ENCODE measurements around the gene ADRB1. TPM values are rescaled to one million over a fixed set of nuclear protein-coding genes. Genes with fewer than 3 reads are reported as not detected.

ADRB1 gene
- total RNA-seq, 6 donors from 2014 or later, result 18.9 to 37.2 (median 26.8) TPM

DNA sequence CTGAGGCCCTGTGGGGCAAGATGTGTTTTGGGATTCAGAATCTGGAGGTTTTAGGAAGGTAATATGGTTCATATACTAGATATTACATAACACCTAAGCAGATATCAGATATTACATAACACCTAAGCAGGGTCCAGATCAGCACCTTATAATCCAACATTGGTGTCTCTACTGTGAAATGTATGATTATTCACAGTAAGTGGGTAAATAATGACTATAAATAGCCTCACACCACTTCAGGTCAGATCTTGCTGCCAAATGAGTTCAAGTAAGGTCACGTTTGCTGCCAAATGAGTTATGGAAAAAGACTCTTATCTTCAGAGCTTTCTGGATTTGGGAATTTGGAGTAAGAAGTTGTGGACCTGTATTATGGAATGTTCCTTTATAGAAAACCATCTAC is 14.6 kb downstream of the ADRB1 start:
- H3K4me1 ChIP-seq, result peaks cover 11 to 21% (median 14%) of the 10 kb centered on the region in 4 donors
- H3K9me3 ChIP-seq, result no peaks in the 10 kb centered on the region
- DNase-seq (no peak), ATAC-seq (ENCODE audit: low FRiP score in 2 of 2) (no peak)
- H3K27ac ChIP-seq, result no peak overlapping the region
- no peak overlapping the region for H3K4me3 ChIP-seq
- no peaks in the 10 kb centered on the region for H3K27me3 ChIP-seq
- WGBS, 2 donors, result 42 to 56% methylated on average over 1 of the region's 1 CpG
- H3K36me3 ChIP-seq, result no peaks in the 10 kb centered on the region
- TF ChIP-seq, protein P1, sequence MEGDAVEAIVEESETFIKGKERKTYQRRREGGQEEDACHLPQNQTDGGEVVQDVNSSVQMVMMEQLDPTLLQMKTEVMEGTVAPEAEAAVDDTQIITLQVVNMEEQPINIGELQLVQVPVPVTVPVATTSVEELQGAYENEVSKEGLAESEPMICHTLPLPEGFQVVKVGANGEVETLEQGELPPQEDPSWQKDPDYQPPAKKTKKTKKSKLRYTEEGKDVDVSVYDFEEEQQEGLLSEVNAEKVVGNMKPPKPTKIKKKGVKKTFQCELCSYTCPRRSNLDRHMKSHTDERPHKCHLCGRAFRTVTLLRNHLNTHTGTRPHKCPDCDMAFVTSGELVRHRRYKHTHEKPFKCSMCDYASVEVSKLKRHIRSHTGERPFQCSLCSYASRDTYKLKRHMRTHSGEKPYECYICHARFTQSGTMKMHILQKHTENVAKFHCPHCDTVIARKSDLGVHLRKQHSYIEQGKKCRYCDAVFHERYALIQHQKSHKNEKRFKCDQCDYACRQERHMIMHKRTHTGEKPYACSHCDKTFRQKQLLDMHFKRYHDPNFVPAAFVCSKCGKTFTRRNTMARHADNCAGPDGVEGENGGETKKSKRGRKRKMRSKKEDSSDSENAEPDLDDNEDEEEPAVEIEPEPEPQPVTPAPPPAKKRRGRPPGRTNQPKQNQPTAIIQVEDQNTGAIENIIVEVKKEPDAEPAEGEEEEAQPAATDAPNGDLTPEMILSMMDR (IDR thresholded peaks at IDR 0.05), result no peak
- no peak for TF ChIP-seq POLR2AphosphoS5 (IDR thresholded peaks at IDR 0.05)
- peak in 1 of 4 donors; percentile 44 for TF ChIP-seq EP300 (IDR thresholded peaks at IDR 0.05)
- TF ChIP-seq POLR2A (IDR thresholded peaks at IDR 0.05), result no peak

DNA sequence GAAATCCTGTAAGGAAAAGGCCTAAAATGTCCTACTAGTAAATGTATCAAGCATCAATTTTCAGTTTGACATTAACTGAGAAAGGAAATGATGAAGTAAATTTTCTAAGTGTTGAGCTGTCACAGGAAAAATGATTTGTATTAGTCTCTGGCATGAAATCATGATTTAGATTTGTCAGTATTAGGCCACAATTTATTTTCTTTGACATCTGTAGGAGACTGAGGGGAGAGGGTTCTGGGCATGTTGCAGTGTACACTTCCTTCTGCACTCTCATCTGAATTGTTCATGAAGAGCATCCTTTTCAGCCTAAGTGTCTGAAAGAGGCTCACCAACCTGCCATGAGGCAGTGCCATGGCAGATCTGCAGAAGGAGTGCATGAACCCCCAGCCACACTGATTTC is 15.9 kb downstream of the ADRB1 start:
- peaks cover 11 to 31% (median 21%) of the 10 kb centered on the region in 4 donors for H3K4me1 ChIP-seq
- H3K9me3 ChIP-seq, result no peaks in the 10 kb centered on the region
- ATAC-seq (ENCODE audit: low FRiP score in 2 of 2), result no peak
- no peak for DNase-seq
- H3K4me3 ChIP-seq, result no peak overlapping the region
- no peaks in the 10 kb centered on the region for H3K27me3 ChIP-seq
- no peak for TF ChIP-seq EP300 (IDR thresholded peaks at IDR 0.05)
- no peak for TF ChIP-seq POLR2A (IDR thresholded peaks at IDR 0.05)
- TF ChIP-seq, protein P1 (IDR thresholded peaks at IDR 0.05), result no peak
- no peak for TF ChIP-seq POLR2AphosphoS5 (IDR thresholded peaks at IDR 0.05)
- H3K27ac ChIP-seq, result no peak overlapping the region
- no peaks in the 10 kb centered on the region for H3K36me3 ChIP-seq

DNA sequence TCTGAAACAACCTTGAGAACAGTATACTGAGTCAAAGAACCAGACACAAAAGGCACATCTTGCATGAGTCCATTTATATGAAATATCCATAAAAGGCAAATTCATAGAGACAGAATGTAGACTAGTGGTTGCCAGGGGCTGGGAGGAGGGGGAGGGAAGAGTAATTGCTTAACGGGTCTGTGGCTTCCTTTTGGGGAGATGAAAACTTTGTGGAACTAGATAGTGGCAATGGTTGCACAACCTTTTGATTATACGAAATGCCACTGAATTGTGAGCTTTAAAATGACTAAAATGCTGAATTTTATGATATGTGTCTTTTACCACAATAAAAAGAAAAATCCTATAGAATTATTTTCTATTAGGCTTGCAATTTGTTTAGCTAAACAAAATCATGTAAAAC is 16.8 kb downstream of the ADRB1 start:
- Histone ChIP-seq H3K36me3 (no peaks in the 10 kb centered on the region), H3K27me3 (no peaks in the 10 kb centered on the region), H3K27ac (no peak overlapping the region), H3K4me3 (no peak overlapping the region), H3K9me3 (no peaks in the 10 kb centered on the region), H3K4me1 (peaks cover 18 to 33% (median 27%) of the 10 kb centered on the region in 4 donors)
- ATAC-seq (ENCODE audit: low FRiP score in 2 of 2) (no peak), DNase-seq (no peak)
- TF ChIP-seq EP300 (IDR thresholded peaks at IDR 0.05), result no peak
- no peak for TF ChIP-seq POLR2A (IDR thresholded peaks at IDR 0.05)
- TF ChIP-seq, protein P1 (IDR thresholded peaks at IDR 0.05), result no peak
- TF ChIP-seq POLR2AphosphoS5 (IDR thresholded peaks at IDR 0.05), result no peak
- WGBS, 2 donors, result 34 to 52% methylated on average over 2 of the region's 2 CpGs

DNA sequence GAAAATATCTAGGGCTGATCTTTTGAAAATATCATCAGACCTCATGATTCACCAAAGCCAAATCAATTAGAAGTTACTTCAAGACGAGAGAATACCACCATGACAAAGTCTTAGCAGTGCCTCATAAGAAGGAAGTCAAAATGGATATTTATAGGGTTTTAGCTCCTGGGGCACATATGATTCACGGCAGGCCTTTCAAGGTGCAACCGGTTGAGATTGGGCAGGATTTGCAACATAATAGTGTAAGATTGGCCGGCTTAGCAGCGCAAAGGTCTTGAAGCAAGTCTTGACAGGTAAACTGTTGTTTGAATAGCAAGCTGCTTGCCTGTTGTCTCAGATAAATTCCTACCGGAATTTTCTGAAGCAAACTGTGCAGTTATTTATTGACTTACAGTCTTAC is 17.5 kb downstream of the ADRB1 start:
- peaks cover 18 to 33% (median 27%) of the 10 kb centered on the region in 4 donors for H3K4me1 ChIP-seq
- no peak for TF ChIP-seq POLR2A (IDR thresholded peaks at IDR 0.05)
- no peak for TF ChIP-seq POLR2AphosphoS5 (IDR thresholded peaks at IDR 0.05)
- TF ChIP-seq, protein P1 (IDR thresholded peaks at IDR 0.05), result no peak
- TF ChIP-seq EP300 (IDR thresholded peaks at IDR 0.05), result no peak
- ATAC-seq (ENCODE audit: low FRiP score in 2 of 2) (no peak), DNase-seq (no peak)
- no peak overlapping the region for H3K4me3 ChIP-seq
- H3K27me3 ChIP-seq, result no peaks in the 10 kb centered on the region
- H3K36me3 ChIP-seq, result no peaks in the 10 kb centered on the region
- 78 to 83% methylated on average over 6 of the region's 6 CpGs for WGBS, 2 donors
- H3K27ac ChIP-seq, result no peak overlapping the region
- no peaks in the 10 kb centered on the region for H3K9me3 ChIP-seq

DNA sequence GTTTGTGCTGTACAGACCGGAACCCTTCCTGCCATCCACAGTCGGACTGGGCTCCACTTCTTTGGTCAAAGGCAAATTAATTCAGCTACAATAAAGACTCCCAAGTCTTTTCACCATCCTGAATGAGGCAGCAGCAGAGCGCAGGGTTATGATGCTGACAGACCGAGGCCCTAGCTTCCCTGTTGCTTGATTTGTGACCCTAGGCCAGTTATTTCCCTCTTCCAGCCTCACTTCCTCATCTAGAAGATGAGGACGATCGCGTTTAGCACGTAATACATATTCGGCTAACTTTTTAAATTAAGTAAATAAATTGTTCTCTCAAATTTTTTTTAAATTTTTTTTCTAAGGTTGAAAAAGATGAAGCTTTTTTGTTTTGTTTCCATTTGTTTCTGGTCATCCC is 18.1 kb downstream of the ADRB1 start:
- TF ChIP-seq POLR2A (IDR thresholded peaks at IDR 0.05) (no peak), POLR2AphosphoS5 (IDR thresholded peaks at IDR 0.05) (no peak), EP300 (IDR thresholded peaks at IDR 0.05) (no peak)
- TF ChIP-seq, protein P1 (IDR thresholded peaks at IDR 0.05), result no peak
- no peaks in the 10 kb centered on the region for H3K27me3 ChIP-seq
- peaks cover 18 to 37% (median 27%) of the 10 kb centered on the region in 4 donors for H3K4me1 ChIP-seq
- peak in 1 of 2 donors; percentile 56 for ATAC-seq (ENCODE audit: low FRiP score in 2 of 2)
- no peaks in the 10 kb centered on the region for H3K36me3 ChIP-seq
- 79% methylated on average over 9 of the region's 9 CpGs for WGBS, 2 donors
- no peak overlapping the region for H3K27ac ChIP-seq
- DNase-seq, result peak in 1 of 2 donors; percentile 35
- H3K9me3 ChIP-seq, result no peaks in the 10 kb centered on the region
- H3K4me3 ChIP-seq, result no peak overlapping the region

All from upper lobe of left lung (tissue), 6 donors.